Glomerular visceral epithelial cell (primary cell): ENCODE results near the gene PTPN20.
"Not testable (repeated sequence)": the region's sequence is repeated elsewhere in the genome, so short reads cannot be mapped to it uniquely, and the experiment has no call there.

Experiments
- DNase-seq: peaks from one replicate; pipeline ENCODE4 v3.0.0-alpha.2; 2016; ENCODE audit errors: extremely low spot score

Gene PTPN20, protein sequence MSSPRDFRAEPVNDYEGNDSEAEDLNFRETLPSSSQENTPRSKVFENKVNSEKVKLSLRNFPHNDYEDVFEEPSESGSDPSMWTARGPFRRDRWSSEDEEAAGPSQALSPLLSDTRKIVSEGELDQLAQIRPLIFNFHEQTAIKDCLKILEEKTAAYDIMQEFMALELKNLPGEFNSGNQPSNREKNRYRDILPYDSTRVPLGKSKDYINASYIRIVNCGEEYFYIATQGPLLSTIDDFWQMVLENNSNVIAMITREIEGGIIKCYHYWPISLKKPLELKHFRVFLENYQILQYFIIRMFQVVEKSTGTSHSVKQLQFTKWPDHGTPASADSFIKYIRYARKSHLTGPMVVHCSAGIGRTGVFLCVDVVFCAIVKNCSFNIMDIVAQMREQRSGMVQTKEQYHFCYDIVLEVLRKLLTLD

GRCh38 chr10:46911144-46911876 is at the start of gene PTPN20:
PTPN20 (plus strand) TSS chr10:46911428; CDS start chr10:46932500, 21,072 bp downstream.
- DNase-seq = not testable (repeated sequence)

DNA sequence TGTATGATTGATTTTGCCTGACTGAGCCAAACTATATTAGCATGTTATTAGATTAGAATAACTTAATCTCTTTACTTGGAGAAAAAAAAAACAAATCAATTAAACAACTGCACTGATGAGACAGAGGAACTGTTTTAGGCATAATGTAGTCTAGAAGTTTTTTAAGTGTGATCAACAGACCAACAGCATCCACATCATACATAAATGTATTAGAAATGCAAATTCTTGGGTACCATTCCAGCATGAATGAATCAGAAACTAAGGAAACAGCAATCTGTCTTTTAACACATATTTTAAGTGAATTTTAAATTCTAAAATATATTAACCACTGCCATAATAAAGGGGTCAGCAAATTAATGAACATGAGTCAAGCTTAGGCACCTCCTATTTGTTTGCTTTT is 41.5 kb upstream of the PTPN20 start:
- DNase-seq = not testable (repeated sequence)

DNA sequence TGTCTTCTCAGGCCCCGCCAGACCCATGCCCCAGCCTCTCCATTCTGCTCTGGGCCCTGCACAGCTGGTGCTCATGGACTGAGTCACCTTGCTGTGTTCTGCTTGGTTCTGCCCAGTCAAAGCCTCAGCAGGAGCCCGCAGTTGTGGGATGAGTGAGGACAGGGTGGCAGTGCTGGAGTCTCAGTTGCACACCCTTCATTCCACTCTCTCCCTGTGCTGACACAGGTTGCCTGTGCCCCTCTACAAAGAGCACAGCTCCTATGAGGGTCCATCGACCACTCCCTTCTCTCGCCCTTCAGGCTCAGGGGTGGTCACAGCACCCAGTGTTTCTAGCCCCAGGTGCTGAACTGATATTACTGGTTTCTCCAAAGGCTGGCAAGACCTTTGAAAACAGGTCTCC is 39.6 kb upstream of the PTPN20 start:
- not testable (repeated sequence) for DNase-seq

DNA sequence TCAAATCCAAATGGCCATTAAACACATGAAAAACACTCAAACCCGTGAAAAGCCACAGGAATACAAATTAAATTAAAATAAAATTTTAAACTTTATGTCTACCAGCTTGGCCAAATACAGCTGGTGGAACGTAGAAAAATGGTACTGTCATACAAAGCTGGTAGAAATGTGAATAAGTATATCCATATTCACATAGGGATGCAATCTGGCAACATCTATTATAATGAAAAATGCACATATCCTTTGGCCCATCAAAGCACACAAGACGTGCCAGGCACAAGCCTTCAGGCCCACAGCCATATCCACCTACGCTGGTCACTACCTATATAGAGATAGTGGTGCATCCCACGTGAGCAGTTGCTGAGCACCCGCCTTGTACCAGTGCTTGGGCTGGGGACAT is 35.9 kb upstream of the PTPN20 start:
- DNase-seq = not testable (repeated sequence)

DNA sequence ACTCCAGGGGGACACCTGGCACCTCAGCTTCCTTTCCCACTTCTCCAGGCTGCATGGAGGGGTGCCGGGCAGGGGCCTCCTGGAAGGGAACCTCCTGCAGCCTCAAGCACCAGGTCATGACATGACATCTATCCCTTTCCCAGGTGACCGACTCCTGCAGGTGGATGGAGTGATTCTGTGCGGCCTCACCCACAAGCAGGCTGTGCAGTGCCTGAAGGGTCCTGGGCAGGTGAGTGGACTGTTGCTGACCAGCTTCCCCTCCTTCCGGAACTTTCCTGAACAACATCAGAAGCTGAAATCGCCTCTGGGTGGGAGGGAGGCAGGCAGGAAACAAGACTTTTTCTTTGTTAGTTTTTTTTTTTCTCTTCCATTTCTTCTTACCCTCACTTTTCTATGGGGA is 34.5 kb upstream of the PTPN20 start:
- DNase-seq = not testable (repeated sequence)

DNA sequence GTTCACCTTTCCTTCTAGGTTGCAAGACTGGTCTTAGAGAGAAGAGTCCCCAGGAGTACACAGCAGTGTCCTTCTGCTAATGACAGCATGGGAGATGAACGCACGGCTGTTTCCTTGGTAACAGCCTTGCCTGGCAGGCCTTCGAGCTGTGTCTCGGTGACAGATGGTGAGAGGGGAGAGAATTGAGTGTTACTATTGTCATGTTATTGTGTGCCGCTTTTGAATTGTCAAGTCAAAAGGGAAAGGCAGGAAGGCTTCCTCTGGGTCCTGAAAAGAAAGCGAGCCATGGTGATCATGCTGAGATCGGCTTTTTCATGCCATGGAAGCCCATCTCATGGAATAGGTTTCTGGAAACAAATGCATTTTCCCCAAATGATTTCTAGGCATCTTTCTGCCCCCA is 32.5 kb upstream of the PTPN20 start:
- not testable (repeated sequence) for DNase-seq

GRCh38 chr10:46890813-46891611 is 20.2 kb upstream of the PTPN20 start:
- not testable (repeated sequence) for DNase-seq

GRCh38 chr10:46896762-46897692 is 14.2 kb upstream of the PTPN20 start:
- not testable (repeated sequence) for DNase-seq

- DNase-seq = not testable (repeated sequence)
Measured at GRCh38 chr10:46901247-46901646, 10.0 kb upstream of the PTPN20 start.

DNA sequence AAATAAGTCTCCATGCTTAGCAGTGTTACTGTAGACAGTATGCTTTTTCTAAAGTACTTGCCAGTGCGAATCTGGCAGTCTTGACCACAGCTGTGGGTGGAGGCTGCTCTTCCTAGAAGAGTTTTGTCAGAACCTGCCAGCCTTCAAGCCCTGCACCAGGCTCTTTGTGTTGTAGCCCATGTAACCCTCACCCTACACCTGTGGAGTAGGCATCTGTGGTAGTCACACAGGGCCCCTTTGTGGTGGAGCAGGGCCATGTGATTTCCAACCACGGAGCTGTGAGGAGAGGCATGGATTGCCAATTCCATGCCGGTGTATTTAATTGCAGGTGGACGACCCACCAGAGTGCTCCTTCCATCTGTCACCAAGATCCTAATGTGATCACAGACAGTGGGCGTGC is 7.4 kb upstream of the PTPN20 start:
- not testable (repeated sequence) for DNase-seq

DNA sequence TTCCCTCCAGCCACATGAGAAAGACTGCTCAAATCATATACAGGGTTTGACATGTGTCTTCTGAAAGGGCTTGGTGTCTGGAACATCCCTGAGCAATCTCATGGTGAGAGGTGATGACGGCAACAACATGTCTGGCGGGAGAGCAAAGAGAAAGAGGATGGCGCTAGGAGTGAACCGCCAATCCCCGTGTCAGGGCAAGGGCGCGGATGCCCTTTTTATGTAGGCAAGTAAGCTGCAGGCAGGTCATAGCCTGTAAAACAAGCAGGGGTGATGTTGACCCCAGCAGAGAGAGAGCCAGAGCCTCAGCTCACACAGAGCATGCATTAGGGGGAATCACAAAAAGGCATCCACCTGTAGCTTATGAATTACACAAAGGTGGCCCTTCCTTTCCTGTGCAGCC is 4.9 kb upstream of the PTPN20 start:
- not testable (repeated sequence) for DNase-seq

DNA sequence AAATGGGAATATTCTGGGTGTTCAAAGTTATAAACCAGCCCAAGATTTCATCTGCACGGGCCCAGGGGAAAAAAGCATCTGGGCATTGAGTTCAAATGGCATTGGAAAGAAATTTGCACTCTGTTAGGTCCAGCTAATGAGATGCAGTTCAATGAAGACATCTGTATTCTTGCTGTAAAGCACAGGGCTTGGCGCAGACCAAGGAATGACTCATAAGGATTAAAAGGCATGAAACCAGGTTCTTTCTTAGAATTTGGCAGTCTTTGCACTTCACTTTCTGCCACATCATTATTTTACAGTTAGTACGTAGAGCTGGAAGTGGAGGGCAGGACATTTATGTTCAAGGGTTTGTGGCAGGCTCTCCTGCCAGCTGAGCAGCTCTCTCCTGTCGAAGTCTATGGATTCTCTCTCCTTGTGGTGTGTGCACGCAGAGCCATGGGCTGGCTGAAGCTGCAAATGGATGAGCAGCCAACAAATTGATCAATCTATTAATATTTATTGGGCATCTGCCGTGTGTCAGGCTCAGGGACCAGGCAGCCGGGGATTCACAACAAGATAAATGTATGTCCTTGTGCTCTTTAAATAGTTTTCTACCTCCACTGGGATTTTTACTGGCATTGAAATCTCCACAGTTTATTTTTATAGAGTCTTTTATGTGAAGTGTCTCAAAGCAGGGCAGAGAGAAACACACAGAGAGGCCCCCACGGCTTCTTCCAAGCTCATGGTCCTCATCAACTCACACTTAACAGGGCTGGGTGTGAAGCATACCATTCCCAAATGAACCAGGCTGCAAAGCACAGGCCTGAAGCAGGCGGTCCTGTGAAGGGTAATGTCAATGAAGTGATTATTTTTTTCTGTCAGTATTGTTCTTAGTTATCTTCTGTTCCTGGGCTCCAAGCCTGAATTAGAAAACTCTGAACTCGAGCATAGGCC is 3.8 kb upstream of the PTPN20 start:
- DNase-seq = not testable (repeated sequence)

DNA sequence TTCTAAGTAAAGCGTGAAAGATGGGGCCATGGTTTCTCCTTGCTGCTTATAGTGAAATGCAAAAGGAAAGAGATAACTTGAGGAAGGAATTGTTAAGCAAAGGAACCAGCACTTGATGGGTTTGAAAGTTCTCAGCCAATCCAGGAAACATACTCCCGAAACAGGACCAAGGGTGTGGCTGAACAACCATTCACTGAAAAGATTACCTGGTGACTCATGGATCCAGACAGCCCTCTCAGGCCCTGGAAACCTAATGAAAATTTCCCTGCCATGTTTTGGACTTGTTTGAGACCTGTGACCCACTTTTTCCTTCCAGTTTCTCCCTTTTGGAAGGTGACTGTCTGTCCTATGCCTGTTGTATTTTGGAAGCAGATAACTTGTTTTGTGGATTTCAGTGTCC is 11.3 kb downstream of the PTPN20 start:
- DNase-seq = not testable (repeated sequence)

DNA sequence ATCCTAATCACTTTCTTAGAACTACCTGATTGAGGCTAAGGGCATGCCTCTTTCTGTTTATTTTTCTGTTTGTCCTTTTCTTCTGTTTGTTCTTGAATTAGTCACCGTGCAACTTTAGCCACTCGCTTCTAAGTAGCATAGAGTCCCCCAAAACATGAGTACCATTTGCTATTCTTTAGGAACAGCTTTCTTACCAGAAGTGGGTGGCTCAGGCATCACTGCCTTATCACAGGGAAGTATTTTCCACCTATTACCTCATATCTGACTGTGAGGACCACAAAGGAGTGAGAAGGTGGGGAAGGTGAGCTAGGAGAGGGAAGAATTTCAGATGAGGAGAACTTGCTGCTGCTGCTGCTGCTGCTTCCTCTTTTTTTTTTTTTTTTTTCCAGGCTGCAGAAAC is 13.9 kb downstream of the PTPN20 start:
- DNase-seq = not testable (repeated sequence)

- not testable (repeated sequence) for DNase-seq
Measured at GRCh38 chr10:46925853-46926252, 14.6 kb downstream of the PTPN20 start.

GRCh38 chr10:46928810-46929209 is 17.6 kb downstream of the PTPN20 start:
- DNase-seq = not testable (repeated sequence)

DNA sequence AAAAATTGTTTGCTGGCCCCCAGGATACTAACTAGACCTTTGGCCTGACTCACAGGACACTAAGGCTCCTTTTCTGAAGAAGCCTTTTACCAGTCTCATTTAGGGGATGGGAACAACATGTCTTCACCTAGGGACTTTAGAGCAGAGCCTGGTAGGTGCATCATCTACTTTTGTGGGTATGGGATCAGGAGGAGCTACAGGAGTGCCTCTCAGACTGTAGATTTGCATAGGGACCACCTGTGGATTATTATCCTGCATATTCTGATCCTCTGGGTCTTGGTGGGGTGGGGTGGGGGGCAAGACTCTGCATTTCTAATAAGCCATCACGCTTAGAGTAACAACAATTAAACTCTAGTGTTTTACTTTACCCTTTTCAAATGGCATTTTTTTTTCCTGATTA is 21.2 kb downstream of the PTPN20 start:
- not testable (repeated sequence) for DNase-seq

- DNase-seq = not testable (repeated sequence)
Measured at GRCh38 chr10:46941091-46941490, 29.9 kb downstream of the PTPN20 start.

DNA sequence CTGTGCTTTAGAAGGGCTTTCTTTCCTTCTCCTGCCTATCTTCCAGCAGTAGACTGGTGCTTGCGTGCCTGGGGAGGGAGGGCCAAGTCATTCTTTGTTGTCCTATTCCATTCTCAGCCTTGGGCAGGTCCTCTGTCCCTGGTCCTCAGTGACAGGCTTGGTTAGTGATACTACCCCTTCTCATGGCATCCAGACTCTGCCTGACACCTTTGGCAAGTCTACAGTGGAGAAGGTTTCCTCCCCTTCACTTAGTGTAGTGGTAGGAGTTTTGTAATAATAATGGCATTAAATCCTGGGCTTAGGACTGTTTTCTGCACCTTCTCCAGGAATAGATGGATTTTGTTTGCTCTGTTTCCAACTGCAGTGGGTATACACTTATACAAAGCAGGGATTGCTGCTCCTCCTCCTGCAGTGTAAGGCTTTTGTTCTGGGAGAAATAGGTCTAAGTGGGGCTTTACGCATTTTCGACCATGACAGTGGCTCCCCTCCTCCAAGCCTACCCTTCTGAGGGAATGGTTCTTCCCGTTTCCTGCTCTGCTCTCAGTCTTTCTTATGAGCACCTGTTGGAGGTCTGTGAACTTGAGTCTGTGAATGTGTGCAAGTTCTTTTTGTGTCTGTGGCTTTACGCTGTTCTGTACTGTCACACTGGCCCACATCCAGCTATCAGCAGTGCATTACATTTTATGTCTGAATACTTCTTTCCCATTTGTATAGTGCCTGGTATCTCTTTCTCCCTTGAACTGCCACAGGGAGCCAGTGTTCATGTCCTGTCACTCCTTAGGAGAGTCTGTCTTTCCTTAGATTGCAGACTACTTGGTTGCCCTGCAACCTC is 37.7 kb downstream of the PTPN20 start:
- DNase-seq = not testable (repeated sequence)
